OCI-LY3 (cell line): ENCODE results near the gene BLM.

ENCODE experiments used
- H2AFZ ChIP-seq: fragments of 200-600, 300-600 bp; shearing (Covaris generic); 2 replicates; pipeline ENCODE4 v1.6.0; 2014; ENCODE audit warnings: antibody characterized with exemption, low read depth, low read length
- H3K27ac ChIP-seq: fragments of 200-600, 300-600 bp; sonication (generic); 2 replicates; pipeline ENCODE4 v1.5.1; 2014; ENCODE audit warnings: mild to moderate bottlenecking, low read length, moderate library complexity, mixed read lengths
- H3K27me3 ChIP-seq: fragments of 200-600, 300-600 bp; sonication (generic); 2 replicates; pipeline ENCODE4 v1.6.1; 2014; ENCODE audit warnings: low read depth, low read length, mixed read lengths
- H3K36me3 ChIP-seq: fragments of 200-600, 300-600 bp; sonication (generic); replicated peaks from 2 replicates; pipeline ENCODE3; 2014; ENCODE audit warnings: low read depth, low read length, mixed read lengths
- H3K4me1 ChIP-seq: fragments of 300-600, 200-600 bp; sonication (generic); 2 replicates; pipeline ENCODE4 v1.6.1; 2014; ENCODE audit warnings: low read length, mixed read lengths
- H3K4me2 ChIP-seq: fragments of 200-600, 300-600 bp; sonication (generic); 2 replicates; pipeline ENCODE4 v1.6.1; 2014; ENCODE audit warnings: low read length, mixed read lengths
- H3K4me3 ChIP-seq: fragments of 300-600, 200-600 bp; sonication (generic); 2 replicates; pipeline ENCODE4 v1.5.1; 2014; ENCODE audit warnings: antibody characterized with exemption, mild to moderate bottlenecking, low read length, moderate library complexity
- H3K79me2 ChIP-seq: fragments of 300-600, 200-600 bp; shearing (Covaris generic); 2 replicates; pipeline ENCODE4 v1.6.1; 2014; ENCODE audit warnings: mild to moderate bottlenecking, low read length, mixed read lengths
- H3K9ac ChIP-seq: fragments of 300-600, 200-600 bp; shearing (Covaris generic); 2 replicates; pipeline ENCODE4 v1.6.0; 2014; ENCODE audit warnings: mild to moderate bottlenecking, low read length, moderate library complexity
- H3K9me3 ChIP-seq: fragments of 200-600, 300-600 bp; shearing (Covaris generic); 2 replicates; pipeline ENCODE4 v1.6.1; 2014; ENCODE audit warnings: low read length, mixed read lengths; ENCODE audit not compliant: insufficient read depth
- H4K20me1 ChIP-seq: fragments of 200-600, 300-600 bp; sonication (generic); 2 replicates; pipeline ENCODE4 v1.6.1; 2016; ENCODE audit warnings: low read length, mixed read lengths; ENCODE audit not compliant: insufficient read depth
- CTCF ChIP-seq: fragments of 200-600, 300-600 bp; sonication (generic); IDR thresholded peaks from 2 replicates; pipeline ENCODE4 v1.5.1; 2014; ENCODE audit warnings: antibody characterized with exemption, low read length, low read depth
- EZH2phosphoT487 ChIP-seq: fragments of 200-600 bp; shearing (Covaris generic); IDR thresholded peaks from 2 replicates; pipeline ENCODE4 v1.6.1; 2018; ENCODE audit warnings: antibody characterized with exemption, mixed run types, low read depth

The BLM gene

GRCh38 chr15:90808517-90809235 lies 91.5 kb downstream of the BLM start:
- peaks cover 32% of the 10 kb centered on the region for H3K36me3 ChIP-seq
- H4K20me1 ChIP-seq, result no peaks in the 10 kb centered on the region
- H3K27ac ChIP-seq, result no peak overlapping the region
- H3K27me3 ChIP-seq, result no peaks in the 10 kb centered on the region
- H3K9me3 ChIP-seq, result no peaks in the 10 kb centered on the region
- TF ChIP-seq CTCF, result no peak
- TF ChIP-seq EZH2phosphoT487, result no peak
- no peaks in the 10 kb centered on the region for H3K4me1 ChIP-seq
- no peak overlapping the region for H3K9ac ChIP-seq
- H2AFZ ChIP-seq, result no peak overlapping the region
- H3K4me2 ChIP-seq, result no peak overlapping the region
- H3K79me2 ChIP-seq, result no peaks in the 10 kb centered on the region
- no peak overlapping the region for H3K4me3 ChIP-seq

- Histone ChIP-seq H3K79me2 (no peaks in the 10 kb centered on the region), H3K27me3 (no peaks in the 10 kb centered on the region), H3K4me3 (no peak overlapping the region), H3K27ac (no peak overlapping the region), H3K4me2 (no peak overlapping the region), H4K20me1 (no peaks in the 10 kb centered on the region), H3K9me3 (no peaks in the 10 kb centered on the region), H3K4me1 (no peaks in the 10 kb centered on the region), H3K9ac (no peak overlapping the region), H3K36me3 (peaks cover 34% of the 10 kb centered on the region), H2AFZ (no peak overlapping the region)
- TF ChIP-seq EZH2phosphoT487 (no peak), CTCF (no peak)
Measured at GRCh38 chr15:90809536-90809935, 92.4 kb downstream of the BLM start.

DNA sequence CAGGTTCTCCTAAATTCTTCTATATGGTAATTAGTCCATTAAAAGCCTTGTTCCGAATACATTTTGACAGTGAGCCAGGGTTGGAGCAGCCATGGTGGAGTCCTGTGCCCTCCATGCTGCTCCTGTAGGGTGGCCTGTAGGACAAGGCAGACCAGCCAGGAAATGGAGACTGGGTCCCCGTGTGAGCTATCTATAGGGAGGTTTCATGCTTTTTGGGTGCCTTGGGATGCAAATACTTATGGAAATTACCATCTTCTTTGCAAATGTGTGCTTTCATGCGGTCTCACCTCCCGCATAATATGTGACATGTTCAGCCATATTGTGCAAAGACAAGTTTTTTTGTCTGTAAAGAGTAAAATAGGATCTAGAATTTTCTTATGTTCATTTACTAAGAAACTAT lies 93.2 kb downstream of the BLM start:
- Histone ChIP-seq H4K20me1 (no peaks in the 10 kb centered on the region), H3K36me3 (peaks cover 36% of the 10 kb centered on the region), H3K4me1 (no peaks in the 10 kb centered on the region), H3K9ac (no peak overlapping the region), H3K4me2 (no peak overlapping the region), H3K9me3 (no peaks in the 10 kb centered on the region), H3K27ac (no peak overlapping the region), H3K4me3 (no peak overlapping the region), H3K79me2 (no peaks in the 10 kb centered on the region), H2AFZ (no peak overlapping the region), H3K27me3 (no peaks in the 10 kb centered on the region)
- TF ChIP-seq EZH2phosphoT487, result no peak
- TF ChIP-seq CTCF, result no peak

GRCh38 chr15:90812171-90812957 lies 95.2 kb downstream of the BLM start:
- H3K4me3 ChIP-seq, result no peak overlapping the region
- no peaks in the 10 kb centered on the region for H3K79me2 ChIP-seq
- H4K20me1 ChIP-seq, result no peaks in the 10 kb centered on the region
- H3K4me2 ChIP-seq, result no peak overlapping the region
- H3K27me3 ChIP-seq, result no peaks in the 10 kb centered on the region
- no peak for TF ChIP-seq CTCF
- TF ChIP-seq EZH2phosphoT487, result no peak
- H2AFZ ChIP-seq, result no peak overlapping the region
- peaks cover 41% of the 10 kb centered on the region for H3K36me3 ChIP-seq
- H3K9me3 ChIP-seq, result no peaks in the 10 kb centered on the region
- H3K4me1 ChIP-seq, result no peaks in the 10 kb centered on the region
- H3K27ac ChIP-seq, result no peak overlapping the region
- no peak overlapping the region for H3K9ac ChIP-seq
